GM12801 (cell line): ENCODE data around the gene SLC22A8.

Experiments
- CTCF ChIP-seq: IDR thresholded peaks from one replicate; pipeline ENCODE4 v1.5.1; 2011; ENCODE audit warnings: control low read depth; ENCODE audit not compliant: insufficient read length; ENCODE audit errors: extremely low read depth

SLC22A8 gene

GRCh38 chr11:62953811-62954210, 61.8 kb downstream of the SLC22A8 start:
- TF ChIP-seq CTCF: no peak

- no peak for TF ChIP-seq CTCF
Observed at GRCh38 chr11:62948765-62949320, 66.8 kb downstream of the SLC22A8 start.
